ENCODE measurements around the gene ABCC4.

The ABCC4 gene

DNA sequence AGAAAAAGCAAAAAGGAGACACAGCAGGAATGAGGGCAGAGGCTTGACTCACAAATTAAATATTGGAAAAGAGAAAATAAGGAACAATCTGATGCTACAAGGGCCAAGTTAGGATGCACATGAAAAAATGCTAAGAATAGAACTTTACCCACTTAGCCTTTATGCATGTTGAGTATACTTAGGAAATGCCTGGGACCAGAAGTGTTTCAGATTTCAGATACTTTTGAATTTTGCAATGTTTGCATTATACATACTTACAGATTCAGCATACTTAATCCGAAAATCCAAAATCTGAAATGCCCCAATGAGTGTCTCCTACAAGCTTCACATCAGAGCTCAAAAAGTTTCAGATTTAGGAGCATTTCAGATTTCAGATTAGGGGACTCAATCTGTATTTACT, 262.3 kb downstream of the ABCC4 start:
- no peak for DNase-seq

DNA sequence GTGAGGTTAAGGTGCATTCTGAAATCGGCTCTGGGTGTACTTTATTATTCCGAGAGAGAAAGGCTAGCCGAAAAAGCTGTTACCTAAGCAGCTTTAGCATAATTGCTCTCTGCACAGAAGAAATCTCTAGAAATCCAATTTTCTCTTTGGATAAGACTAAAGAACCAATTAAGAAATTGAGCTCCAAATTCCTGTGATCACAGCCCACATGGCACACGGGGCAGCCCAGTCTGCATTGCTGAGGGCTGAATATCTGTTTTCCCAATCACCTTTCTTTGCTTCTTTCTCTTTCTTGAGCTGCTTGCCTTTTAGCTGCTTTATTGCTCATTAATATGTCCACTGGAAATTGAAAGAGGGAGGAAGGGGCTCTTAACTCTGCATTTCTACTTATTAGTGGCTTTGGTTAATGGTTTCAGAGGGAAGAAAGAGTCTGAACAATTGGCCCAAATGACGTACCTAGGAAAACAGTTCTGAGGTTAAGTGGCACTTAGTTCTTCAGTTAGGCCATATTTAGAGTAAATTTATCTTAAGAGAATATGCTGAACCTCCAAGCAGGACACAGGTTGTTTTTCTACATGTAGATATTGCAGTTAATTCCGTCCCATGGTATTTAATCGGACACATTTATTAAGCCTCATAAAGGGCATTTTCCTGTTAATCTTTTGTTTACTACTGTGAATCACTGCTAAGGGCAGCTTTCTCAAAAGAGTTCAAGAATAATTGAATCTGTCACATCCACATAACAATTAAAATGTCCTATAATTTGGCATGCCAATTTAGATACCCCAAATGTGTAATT, 265.7 kb downstream of the ABCC4 start:
- no peak for DNase-seq

DNA sequence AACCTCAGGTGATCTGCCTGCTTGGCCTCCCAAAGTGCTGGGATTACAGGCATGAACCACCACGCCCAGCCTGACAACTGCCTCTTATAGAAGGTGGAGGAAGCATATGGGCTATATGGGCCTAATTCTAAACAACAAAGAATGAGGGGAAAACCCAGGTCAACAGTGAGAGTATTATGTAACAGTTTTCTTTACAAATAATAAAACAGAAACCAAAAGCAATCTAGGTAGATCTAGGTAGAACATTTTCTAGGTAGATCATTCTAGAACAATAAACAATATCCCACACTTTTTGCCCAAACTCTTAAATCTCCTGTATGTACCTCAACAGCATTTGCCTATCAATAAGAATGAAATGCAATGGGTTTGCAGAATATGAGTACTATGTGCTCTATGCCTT, 267.4 kb downstream of the ABCC4 start:
- DNase-seq = no peak

DNA sequence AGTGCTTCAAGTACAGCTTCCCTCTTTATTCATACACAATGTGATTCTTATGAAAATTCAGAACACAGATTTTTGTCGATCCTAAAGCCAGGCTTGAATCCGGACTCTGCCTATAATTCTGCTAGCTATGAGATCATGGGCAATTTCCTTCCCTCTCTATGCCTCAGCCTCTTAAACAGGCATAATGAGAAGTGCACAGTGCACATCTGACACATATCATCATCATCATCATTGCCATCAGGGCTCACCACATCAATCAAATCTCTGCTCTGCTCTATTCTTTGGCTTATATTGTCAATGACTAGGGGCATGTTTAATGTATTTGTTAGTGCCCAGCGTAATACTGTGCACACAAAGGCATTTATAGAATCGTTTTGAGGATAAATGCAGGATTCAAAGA, 269.1 kb downstream of the ABCC4 start:
- DNase-seq = no peak

DNA sequence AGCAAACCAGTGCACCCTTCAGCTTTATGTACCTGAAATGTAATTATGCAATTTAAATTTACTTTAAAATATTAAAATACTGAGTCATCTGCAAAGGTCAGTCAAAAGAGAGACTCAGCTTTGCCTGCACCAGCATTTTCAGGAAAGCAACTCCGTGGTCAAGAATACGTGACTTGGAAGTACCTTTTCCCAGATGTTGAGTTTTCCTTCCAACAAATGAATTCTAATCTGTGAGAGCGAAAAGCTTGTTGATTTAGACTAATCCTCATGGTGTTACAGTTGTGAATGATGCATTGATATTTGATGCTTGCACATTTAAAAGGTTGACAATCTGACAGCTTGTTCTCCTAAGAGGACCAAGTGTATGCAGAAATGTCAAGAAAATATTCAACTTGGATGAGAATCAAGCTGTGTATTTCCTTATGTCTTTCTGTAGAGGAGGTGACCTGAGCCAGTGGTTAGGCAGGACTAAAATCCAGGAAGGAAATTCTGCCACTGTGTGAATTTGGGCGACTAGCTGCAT, 270.4 kb downstream of the ABCC4 start:
- no peak for DNase-seq

DNA sequence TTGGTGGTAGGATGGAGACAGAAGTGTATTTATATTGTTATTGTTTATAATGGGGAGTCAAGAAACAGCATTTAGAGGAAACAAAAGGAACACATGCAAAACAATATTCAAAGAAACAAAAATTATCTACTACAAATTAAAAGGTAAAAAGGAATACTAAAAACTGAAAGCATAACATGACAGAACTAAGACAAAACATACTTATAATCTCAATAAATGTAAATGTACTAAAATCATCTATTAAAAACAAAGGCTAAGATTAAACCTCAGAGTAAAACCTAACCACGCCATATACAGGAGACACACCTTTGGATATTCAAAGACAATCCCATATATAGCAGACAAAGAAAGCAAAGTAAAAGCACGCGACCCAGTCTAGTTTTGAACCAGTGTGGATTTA, 273.6 kb downstream of the ABCC4 start:
- no peak for DNase-seq

DNA sequence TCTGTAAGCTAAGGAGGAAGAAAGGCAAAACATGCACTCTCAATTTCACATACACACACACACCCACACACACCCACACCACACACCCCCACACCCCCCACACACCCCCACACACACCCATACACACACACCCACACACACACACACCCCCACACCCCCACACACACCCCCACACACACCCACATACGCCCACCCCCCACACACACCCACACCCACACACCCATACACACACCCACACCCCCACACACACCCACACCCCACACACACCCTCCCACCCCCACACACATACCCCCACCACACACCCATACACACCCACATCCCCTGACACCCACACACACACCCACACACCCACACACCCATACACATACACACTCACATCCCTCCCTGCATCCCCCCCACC, 276.1 kb downstream of the ABCC4 start:
- DNase-seq = no peak

DNA sequence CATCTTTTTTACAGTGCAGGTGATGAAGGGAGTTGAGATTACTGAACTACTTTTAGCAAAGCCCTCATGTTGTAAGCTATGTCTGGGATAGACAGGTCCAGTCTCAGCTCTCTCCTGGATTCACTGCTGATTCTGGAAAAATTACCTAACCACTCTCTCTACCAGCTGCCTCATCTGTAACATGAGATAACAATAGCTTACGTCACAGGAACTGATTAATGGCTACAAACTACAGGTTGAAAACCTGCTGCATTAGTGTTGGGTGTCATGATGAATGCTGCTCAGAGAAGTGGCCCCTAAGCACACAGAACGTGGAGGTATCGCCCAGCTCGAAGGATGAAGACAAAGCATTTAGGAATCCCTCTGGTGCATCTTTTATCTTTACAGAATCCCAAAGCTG, 277.8 kb downstream of the ABCC4 start:
- DNase-seq = no peak

DNA sequence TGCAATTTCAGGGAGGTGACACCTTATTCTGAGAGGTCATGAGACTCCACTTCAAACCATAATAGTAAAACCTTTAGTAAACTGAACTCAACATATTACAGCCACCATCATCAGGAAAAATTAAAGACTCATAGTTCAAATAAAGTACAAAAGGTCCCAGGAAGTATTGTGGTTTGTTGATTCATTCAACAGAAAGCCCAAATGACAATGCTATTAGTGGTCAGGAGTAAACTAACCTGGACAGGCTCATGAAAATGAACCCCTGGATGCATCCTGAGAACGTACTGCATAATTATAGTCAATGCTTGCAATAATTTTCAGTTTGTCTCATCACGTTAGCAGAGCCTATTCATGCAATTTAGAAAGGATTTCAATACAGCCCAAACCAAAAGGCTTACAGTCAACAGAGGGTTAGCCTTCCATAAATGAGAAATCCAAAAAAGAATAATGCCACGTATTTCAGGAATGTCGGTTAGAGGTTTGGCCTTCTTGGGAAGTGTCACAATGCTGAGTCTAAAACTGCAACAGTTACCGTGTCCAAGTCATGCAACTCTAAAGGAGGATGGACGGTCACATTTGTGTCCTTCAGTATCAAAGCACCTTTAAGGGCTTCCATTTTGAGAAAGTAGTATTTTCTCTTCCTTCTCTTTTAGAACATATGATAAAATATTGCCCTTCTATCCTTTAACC, 280.8 kb downstream of the ABCC4 start:
- no peak for DNase-seq

DNA sequence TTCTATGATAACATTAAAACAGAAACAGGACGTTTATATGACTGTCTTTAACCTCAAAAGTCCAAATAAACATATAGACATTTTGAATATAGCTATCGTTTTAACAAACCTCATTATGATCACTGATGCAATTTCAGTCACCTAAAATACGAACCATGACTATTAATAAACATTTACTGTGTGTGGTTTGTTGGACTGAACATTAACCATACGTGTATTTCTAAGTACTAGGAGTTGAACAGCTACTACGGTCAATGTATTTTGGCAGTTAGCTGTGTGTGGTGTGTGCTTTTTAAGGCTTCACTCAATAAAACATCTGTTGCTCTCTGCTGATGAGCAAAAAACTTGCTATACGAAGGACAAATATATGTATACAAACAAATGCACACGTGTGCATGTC, 281.4 kb downstream of the ABCC4 start:
- DNase-seq = no peak

DNA sequence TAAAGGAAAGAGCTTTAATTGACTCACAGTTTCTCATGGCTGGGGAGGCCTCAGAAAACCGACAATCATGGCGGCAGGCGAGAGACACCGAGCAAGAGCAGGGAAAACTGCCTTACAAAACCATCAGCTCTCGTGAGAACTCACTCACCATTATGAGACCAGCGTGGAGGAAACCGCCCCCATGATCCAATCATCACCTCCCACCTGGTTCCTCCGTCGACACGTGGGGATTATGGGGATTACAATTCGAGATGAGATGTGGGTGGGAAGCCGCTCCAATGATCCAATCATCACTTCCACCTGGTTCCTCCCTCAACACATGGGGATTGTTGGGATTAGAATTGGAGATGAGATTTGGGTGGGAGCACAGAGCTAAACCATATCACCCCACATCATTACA, 293.9 kb downstream of the ABCC4 start:
- DNase-seq = no peak

DNA sequence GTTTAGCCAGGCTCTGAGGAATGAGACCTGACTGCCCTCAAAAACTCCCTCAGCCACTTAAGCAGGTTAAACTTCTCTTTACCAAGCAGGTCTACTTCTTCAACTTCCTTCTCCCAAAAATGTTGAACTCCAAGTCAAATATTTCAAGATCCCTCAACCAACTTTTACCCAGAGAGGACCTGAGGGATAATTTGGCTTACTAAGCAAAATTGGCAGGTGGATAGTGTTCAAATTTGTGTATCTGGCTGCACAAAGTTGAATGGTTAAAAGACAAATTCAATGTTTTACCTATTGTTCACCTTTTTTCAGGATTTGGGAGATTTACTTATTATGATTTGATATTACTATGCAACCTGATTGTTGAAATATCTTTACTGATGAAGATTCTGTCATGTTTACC, 296.0 kb downstream of the ABCC4 start:
- no peak for DNase-seq

DNA sequence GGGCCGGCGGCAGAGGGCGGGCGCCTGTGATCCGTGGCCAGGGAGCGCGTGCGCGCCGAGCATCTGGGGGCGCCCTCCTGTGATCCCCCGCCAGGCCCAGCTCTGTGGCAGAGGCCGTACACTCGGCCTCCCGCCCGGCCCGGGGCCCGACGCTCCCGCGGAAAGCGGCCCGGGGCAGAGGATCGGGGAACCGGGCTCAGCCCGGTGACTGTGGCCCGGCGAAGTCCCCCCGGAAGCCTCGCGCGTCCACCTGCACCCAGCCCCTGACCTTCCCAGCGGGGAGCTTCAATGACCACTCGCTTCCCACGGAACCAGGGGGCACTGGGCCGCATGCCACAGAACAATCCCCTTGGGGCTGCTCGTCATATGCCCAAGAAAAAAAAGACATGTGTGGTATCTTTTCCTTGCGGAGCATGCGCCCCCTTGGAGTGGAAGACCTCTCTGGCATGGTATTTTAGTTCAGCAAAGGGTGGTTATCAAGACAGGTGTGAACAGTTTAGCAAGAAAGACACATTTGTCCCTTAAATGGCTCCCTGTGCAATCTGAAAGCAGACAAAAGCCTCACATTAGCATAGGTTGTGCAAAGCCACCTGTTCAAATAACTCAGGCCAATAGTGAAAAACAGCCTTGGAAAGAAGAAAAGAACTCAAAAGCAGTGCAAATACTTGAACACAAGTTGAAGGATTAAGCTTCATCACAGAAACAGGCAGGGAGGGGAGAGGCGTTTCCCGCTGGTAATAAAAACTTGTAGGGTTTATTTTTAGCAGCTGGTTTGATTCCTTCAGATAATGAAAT, 298.0 kb downstream of the ABCC4 start:
- no peak for DNase-seq

DNA sequence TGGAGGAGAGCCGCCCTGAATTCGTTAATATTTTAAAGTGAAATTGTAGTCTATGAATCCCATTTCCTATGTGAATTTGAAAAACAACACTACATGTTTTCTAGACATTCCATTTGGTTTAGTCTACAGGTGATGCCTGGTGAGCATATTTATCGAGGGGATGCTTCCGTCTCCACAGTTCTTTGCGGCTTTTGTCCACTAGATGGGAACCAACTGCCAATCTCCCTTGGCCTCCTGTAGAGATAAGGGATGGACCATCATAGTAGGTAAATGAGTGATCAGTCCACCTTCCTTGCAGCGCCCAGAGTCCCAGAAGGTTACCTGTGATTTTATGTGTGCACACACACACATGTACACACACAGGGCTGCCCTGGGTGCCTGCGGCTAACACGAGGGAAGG, 299.1 kb downstream of the ABCC4 start:
- no peak for DNase-seq

DNA sequence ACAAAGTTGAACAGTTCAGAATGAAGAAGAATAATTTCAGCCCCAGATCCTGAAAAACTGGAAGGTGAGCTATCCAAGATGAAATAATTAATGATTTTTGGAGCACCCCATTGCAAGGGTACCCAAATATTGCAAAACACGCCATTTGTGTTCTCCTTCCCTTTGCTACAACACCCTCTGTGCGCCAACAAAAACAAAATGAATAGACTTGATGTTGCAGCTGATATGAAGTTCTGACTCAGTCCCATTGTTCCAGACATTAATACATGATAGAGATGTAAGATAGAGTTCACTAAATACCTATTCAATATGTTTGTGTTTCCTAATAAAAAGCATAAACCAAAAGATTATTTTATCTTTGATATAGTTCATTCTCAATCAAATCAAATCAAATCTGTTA, 301.4 kb downstream of the ABCC4 start:
- no peak for DNase-seq

DNA sequence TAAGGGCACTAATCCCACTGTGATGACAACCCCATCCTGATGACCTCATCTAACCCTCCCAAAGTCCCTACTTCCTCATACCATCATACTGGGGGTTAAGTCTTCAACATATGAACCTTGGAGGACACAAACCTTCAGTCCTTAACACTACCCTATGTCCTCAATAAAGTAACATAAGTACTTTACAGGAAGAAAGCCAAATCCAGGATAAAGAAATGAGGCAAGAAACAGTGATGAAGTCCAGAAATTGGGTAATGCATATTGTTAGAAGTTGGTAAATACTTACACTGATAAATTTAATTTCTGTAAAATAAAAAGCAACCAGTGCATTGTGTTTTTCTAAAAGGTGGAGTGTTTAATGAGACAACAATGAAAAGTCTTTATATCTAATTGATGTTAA, 304.1 kb downstream of the ABCC4 start:
- no peak for DNase-seq

DNA sequence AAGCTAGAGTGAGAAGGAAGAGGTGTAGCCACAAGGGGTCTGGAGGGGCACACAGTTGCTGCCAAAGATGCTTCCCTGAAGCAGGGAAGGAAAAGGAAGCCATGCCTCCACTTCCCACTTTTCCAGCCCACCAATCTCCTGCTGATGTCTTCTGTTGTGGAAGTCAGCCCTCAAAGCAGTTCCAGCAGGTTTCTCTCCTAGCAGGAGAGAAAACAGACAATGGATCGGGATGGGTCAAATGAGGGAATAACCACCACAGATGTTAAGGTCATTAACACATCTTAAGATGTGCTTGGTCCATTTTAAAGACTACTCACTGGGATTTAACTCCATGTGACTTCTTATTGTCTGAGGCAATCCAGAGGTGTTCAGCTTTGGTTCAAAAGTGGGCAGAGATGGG, 304.8 kb downstream of the ABCC4 start:
- no peak for DNase-seq

DNA sequence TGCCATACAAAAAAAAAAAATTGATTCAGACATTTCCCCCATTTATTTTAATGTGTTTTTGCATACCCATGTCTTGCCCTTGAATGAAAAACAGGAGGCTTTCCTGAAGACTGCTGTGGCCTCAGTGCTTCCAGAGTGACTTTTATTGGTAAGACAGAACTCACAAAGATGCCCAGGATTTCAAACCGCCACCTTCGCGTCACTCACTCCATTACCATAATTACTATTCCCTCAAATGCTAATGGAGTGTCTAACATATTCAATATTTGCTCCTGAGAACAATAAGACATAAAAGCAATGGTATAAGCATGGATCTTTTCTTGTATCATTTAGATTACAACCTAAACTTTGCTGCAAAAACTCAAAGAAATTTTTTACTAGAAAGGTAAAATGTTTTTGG, 306.7 kb downstream of the ABCC4 start:
- no peak for DNase-seq

DNA sequence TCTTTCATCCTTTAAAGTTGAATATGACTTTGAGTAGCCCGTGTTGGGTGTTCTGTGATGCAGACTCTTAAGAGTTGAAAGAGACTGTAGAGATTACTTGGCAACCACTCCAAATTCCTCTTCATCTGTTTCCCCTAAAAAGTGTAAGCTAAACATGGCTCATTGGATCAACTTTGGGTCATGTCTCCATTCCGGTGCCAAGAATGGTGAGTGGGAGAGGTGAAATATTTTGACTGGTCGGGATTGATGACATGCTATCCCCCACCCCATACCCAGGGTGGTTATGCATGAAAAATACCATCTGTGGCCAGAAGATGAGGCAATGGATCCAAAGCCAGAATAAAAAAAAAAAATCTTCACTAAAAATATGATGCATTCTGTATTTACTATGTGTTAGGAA, 307.6 kb downstream of the ABCC4 start:
- no peak for DNase-seq

DNA sequence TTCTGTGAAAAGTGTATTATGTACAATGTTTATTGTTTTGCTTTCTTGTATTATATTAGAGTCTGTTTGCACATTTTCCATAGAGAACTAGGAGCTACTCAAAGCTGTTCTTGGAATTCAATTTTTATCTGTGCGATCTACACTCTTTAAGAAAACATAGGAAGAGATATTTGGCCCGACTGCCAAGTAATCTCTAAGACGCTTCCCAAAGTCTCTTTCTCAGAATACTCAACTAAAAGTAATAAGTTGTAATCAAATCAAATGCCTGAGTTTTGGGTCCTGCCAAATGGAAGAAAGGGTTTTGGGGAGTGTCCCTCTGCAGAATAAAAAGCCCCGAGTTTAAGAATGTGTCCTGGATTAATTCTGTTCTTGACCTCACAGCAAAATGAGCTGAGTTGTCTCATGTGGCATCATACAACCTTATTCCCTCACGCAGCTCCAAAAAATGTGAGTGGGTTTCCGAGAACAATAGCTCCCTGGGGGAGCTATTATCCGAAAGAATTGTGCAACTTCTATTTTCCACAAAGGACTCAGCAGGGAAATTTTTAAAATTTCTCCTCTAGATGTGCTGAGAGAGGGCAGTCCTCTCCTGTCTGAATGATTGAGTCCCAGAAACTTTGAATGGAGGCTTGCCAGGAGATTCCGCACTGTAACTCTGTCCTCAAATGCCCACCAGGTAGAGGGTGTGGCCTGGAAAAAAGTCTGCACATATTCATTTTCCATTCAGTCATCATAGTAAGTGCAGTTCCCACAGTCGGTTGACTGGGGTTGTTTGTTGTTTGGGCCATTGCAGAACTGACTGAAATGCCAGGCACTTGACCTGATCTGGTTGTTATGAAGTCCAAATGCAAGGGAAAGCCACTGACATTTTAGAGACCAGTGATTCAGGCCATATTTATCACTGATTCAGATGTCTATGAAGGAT, 309.0 kb downstream of the ABCC4 start:
- no peak for DNase-seq

DNA sequence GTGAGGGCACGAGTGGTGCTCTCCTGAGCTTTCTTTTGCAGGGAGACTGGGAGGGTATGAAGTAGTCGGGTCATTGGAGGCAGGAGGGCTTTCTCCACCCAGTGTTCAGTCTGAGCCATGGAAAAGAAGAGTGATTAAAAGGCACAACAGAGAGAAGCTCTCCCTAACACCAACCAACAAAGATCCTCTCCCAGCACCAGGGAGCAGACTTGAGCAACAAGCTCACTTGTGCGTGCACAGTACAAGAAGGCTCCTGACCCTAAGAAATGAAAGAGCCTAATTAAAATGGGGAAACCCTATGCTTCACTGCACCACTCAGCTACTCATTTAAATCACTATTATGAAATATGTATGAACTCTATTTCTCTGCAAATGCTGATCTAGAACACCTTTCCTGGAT, 312.6 kb downstream of the ABCC4 start:
- no peak for DNase-seq

DNA sequence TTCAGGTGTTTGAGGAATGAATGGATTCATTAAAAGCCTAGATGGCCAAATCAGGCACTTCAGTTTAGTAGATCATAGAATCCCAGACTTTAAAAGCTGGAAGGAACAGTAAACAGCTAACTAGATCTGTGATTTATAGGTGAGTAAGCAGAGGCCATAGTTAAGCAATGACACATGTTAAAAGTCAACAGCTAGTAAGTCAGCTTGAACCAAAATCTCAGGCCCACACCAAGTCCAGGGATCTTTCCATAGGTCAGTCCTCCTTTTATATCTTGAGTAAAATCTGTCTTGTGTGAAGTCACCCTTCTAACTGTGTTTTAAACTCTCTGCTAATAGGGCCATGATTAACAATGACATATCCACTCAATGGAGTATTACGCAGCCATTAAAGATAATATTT, 313.4 kb downstream of the ABCC4 start:
- DNase-seq = no peak

DNA sequence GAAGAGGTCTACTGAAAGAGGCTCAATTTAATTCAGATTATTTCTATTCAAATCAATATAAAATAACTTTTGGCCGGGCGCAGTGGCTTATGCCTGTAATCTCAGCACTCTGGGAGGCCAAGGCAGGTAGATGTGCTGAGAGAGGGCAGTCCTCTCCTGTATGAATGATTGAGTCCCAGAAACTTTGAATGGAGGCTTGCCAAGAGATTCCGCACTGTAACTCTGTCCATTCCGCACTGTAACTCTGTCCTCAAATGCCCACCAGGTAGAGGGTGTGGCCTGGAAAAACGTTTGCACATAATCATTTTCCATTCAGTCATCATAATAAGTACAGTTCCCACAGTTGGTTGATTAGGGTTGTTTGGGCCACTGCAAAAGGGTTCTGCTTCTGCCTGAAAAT, 314.2 kb downstream of the ABCC4 start:
- no peak for DNase-seq

All from activated CD4-positive, CD25-positive, alpha-beta regulatory T cell (primary cell).